B cell (primary cell): Measurements from ENCODE around the gene H19. TPM values are rescaled to one million over a fixed set of nuclear protein-coding genes. Genes with fewer than 3 reads are reported as not detected.

Source experiments
- ATAC-seq: fragments of 200-7000 bp; cut with Tn5 transposase; one replicate; pipeline ENCODE4 v1.10.0; 2021; ENCODE audit warnings: low read depth, mild to moderate bottlenecking, moderate number of reproducible peaks, moderate library complexity
- CTCF ChIA-PET: fragments of 350-600 bp; sonication (Branson Sonifier 250); formaldehyde crosslinking; loops from one replicate; lab custom pipeline; 2021; ENCODE audit warnings: antibody characterized with exemption, inconsistent platforms; lab: Charles Lee
- POLR2A ChIA-PET: fragments of 350-600 bp; sonication (Branson Sonifier 250); formaldehyde crosslinking; loops from one replicate; lab custom pipeline; 2021; ENCODE audit warnings: antibody characterized with exemption; lab: Charles Lee
- DNase-seq: peaks from one replicate; pipeline ENCODE4 v3.0.0; 2013
- H2AFZ ChIP-seq: 2 replicates; pipeline ENCODE4 v1.6.1; 2012; ENCODE audit warnings: mild to moderate bottlenecking, low read depth, low read length; ENCODE audit not compliant: insufficient read depth, poor library complexity, severe bottlenecking
- H3K27ac ChIP-seq, 2 donors: 1 replicate in 1 of 2; 2 replicates in 1 of 2; pipeline ENCODE4 v1.5.1; 2012 to 2013; ENCODE audit warnings: low read length in 2 of 2, mild to moderate bottlenecking in 2 of 2, moderate library complexity in 1 of 2
- H3K27me3 ChIP-seq, 4 experiments: fragments of 200-600 bp in 1 of 4; sonication (generic) in 1 of 4; replicated peaks in 1 of 4; 1 replicate in 2 of 4; 2 replicates in 2 of 4; pipeline versions ENCODE4 v1.6.1 to v1.7.0; 2013 to 2016; ENCODE audit warnings: low read length in 3 of 4, mild to moderate bottlenecking in 2 of 4, mixed read lengths in 1 of 4, moderate library complexity in 1 of 4; ENCODE audit not compliant: insufficient read depth in 4 of 4, control insufficient read depth in 3 of 4; ENCODE audit errors: control extremely low read depth in 1 of 4
- H3K36me3 ChIP-seq, 2 experiments: replicated peaks in 1 of 2; 1 replicate in 1 of 2; 2 replicates in 1 of 2; pipeline versions ENCODE4 v1.6.1 to v1.7.1; 2013; ENCODE audit warnings: low read length in 1 of 2; ENCODE audit not compliant: insufficient read depth in 2 of 2, control insufficient read depth in 1 of 2; ENCODE audit errors: control extremely low read depth in 1 of 2, extremely low read depth in 1 of 2
- H3K4me1 ChIP-seq, 2 donors: fragments of 200-600 bp in 1 of 2; sonication (generic) in 1 of 2; 1 replicate in 1 of 2; 2 replicates in 1 of 2; pipeline versions ENCODE4 v1.5.1 to v1.6.1; 2013 to 2017; ENCODE audit warnings: low read length in 2 of 2; ENCODE audit not compliant: control insufficient read depth in 2 of 2, insufficient read depth in 2 of 2
- H3K4me2 ChIP-seq: replicated peaks from 2 replicates; pipeline ENCODE3; 2012; ENCODE audit warnings: mild to moderate bottlenecking, low read depth, low read length; ENCODE audit not compliant: poor library complexity, severe bottlenecking
- H3K4me3 ChIP-seq, 5 experiments: fragments of 200-600 bp in 1 of 5; sonication (generic) in 1 of 5; 1 replicate in 3 of 5; 2 replicates in 2 of 5; pipeline versions ENCODE4 v1.5.1 to v1.7.0; 2011 to 2016; ENCODE audit warnings: low read length in 4 of 5, mild to moderate bottlenecking in 4 of 5, low read depth in 2 of 5, control low read depth in 1 of 5, moderate library complexity in 1 of 5; ENCODE audit not compliant: insufficient read depth in 1 of 5; ENCODE audit errors: control extremely low read depth in 1 of 5, extremely low read depth in 1 of 5
- H3K79me2 ChIP-seq: fragments of 200-600 bp; sonication (generic); one replicate; pipeline ENCODE4 v1.6.0; 2016; ENCODE audit warnings: low read length; ENCODE audit not compliant: control insufficient read depth, insufficient read depth
- H3K9ac ChIP-seq: fragments of 200-600 bp; sonication (generic); 2 replicates; pipeline ENCODE4 v1.6.1; 2017; ENCODE audit warnings: mild to moderate bottlenecking, low read length, moderate library complexity
- H3K9me3 ChIP-seq, 3 donors: one replicate each; pipeline versions ENCODE4 v1.6.1 to v1.7.1; 2013; ENCODE audit warnings: low read length in 2 of 3; ENCODE audit not compliant: control insufficient read depth in 2 of 3, insufficient read depth in 1 of 3; ENCODE audit errors: control extremely low read depth in 1 of 3
- H4K20me1 ChIP-seq: 2 replicates; pipeline ENCODE4 v1.6.0; 2012; ENCODE audit warnings: mild to moderate bottlenecking, low read length; ENCODE audit not compliant: insufficient read depth, control insufficient read depth, poor library complexity, severe bottlenecking
- H3K27ac Mint-ChIP-seq: one replicate; pipeline ENCODE4 v1.8.0; 2021; ENCODE audit warnings: mixed read lengths
- H3K27me3 Mint-ChIP-seq: one replicate; pipeline ENCODE4 v1.8.0; 2021; ENCODE audit warnings: mixed read lengths
- H3K4me1 Mint-ChIP-seq: one replicate; pipeline ENCODE4 v1.8.0; 2021; ENCODE audit warnings: mixed read lengths
- H3K4me3 Mint-ChIP-seq: one replicate; pipeline ENCODE4 v1.8.0; 2021; ENCODE audit warnings: mixed read lengths
- H3K9me3 Mint-ChIP-seq: one replicate; pipeline ENCODE4 v1.8.0; 2022; ENCODE audit warnings: mixed read lengths; ENCODE audit not compliant: insufficient read depth
- CTCF ChIP-seq: fragments of 200-600 bp; IDR thresholded peaks from one replicate; pipeline ENCODE4 v1.8.0; 2022; ENCODE audit warnings: antibody characterized with exemption, mild to moderate bottlenecking
- EZH2 ChIP-seq: IDR thresholded peaks from 2 replicates; pipeline ENCODE4 v1.6.1; 2012; ENCODE audit warnings: borderline replicate concordance, low read depth, mild to moderate bottlenecking, moderate library complexity, low read length; ENCODE audit not compliant: insufficient read depth, poor library complexity, severe bottlenecking
- WGBS: methylation state at CpG from one replicate; pipeline ENCODE4 v1.1.5; 2013; ENCODE audit warnings: missing lambda C conversion rate; ENCODE audit not compliant: insufficient coverage; 5-methylcytosine and 5-hydroxymethylcytosine counted together
- intact Hi-C: fragments of 100-400 bp; cut with micrococcal nuclease; formaldehyde crosslinking; loops from one replicate; pipeline ENCODE4 v1.10.0; 2022
- polyA plus RNA-seq: library from polyadenylated mRNA; depleted of rRNA; stranded (reverse); fragments of >200 nt; gene quantifications from 2 replicates; pipeline ENCODE4 v1.2.3, GENCODE V29; 2012
- total RNA-seq, 2 donors: library from RNA; stranded (reverse); fragments of 120-200 nt in 1 of 2; gene quantifications; 1 replicate in 1 of 2; 2 replicates in 1 of 2; pipeline versions ENCODE4 v1.2.3 to v1.2.4, GENCODE V29; 2013 to 2022

H19 gene
- total and polyA plus RNA-seq, 2 donors (not counting 1 experiment from before 2014, with no cell fraction given): not detected

DNA sequence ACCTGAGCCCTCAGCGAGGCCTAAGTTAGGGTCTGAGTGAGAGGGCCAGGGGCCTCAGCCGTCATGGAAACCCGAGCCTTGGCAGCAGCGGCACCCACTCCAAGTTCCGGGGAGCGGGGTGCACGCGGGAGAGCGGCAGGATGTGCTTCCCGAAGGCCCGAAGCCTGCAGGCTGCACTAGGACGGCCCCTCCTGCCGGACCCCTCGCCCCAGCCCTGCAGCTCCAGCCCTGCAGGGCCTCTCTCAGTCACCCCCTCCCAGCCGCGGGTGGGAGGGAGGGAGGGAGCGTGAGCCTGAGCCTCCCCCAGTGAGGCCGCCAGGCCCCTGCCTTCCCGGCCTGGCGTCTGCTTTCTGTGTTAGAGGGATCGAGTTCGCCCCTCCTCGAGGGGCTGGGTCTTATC lies 27.9 kb downstream of the H19 start:
- POLR2A ChIA-PET: no interaction called here

GRCh38 chr11:1969035-1969434 lies 28.6 kb downstream of the H19 start:
- no peak for TF ChIP-seq CTCF
- no peak for TF ChIP-seq EZH2
- Histone ChIP-seq H3K4me2 (no peak overlapping the region), H3K9ac (no peak overlapping the region), H3K4me1 (no peaks in the 10 kb centered on the region), H3K36me3 (no peaks in the 10 kb centered on the region), H3K79me2 (no peaks in the 10 kb centered on the region), H3K9me3 (no peaks in the 10 kb centered on the region), H2AFZ (no peak overlapping the region), H4K20me1 (no peaks in the 10 kb centered on the region), H3K4me3 (no peak overlapping the region), H3K27ac (no peak overlapping the region), H3K27me3 (no peaks in the 10 kb centered on the region)
- Mint-ChIP-seq H3K27ac (no peak overlapping the region), H3K4me3 (no peak overlapping the region), H3K27me3 (no peaks in the 10 kb centered on the region), H3K4me1 (no peaks in the 10 kb centered on the region), H3K9me3 (no peaks in the 10 kb centered on the region)
- CTCF ChIA-PET: no interaction called here
- intact Hi-C loops: no loop called here
- no CpG with 5 or more reads among the region's 21 CpGs for WGBS
- ATAC-seq: no peak
- POLR2A ChIA-PET: no interaction called here
- DNase-seq: no peak

More for the DNA sequence above, 27.9 kb downstream of the H19 start:
- no peaks in the 10 kb centered on the region for H3K36me3 ChIP-seq
- H2AFZ ChIP-seq: no peak overlapping the region
- H3K4me2 ChIP-seq: no peak overlapping the region
- no peaks in the 10 kb centered on the region for H3K9me3 ChIP-seq
- intact Hi-C loops: no loop called here
- DNase-seq: no peak
- H3K9me3 Mint-ChIP-seq: no peaks in the 10 kb centered on the region
- no peaks in the 10 kb centered on the region for H3K79me2 ChIP-seq
- CTCF ChIA-PET: no interaction called here
- no peak for TF ChIP-seq CTCF
- TF ChIP-seq EZH2: no peak
- no peak overlapping the region for H3K4me3 Mint-ChIP-seq
- no peaks in the 10 kb centered on the region for H4K20me1 ChIP-seq
- no peak for ATAC-seq
- no peaks in the 10 kb centered on the region for H3K4me1 ChIP-seq
- H3K9ac ChIP-seq: no peak overlapping the region
- no peaks in the 10 kb centered on the region for H3K27me3 Mint-ChIP-seq
- H3K27ac ChIP-seq: no peak overlapping the region
- H3K4me1 Mint-ChIP-seq: no peaks in the 10 kb centered on the region
- no peak overlapping the region for H3K27ac Mint-ChIP-seq
- no CpG with 5 or more reads among the region's 23 CpGs for WGBS
- no peaks in the 10 kb centered on the region for H3K27me3 ChIP-seq
- no peak overlapping the region for H3K4me3 ChIP-seq
